Uterus (tissue), 2 donors: ENCODE results near the gene RASSF4.

Source experiments
- CTCF ChIP-seq, 4 experiments: fragments of 200-600 bp in 2 of 4; fragments of 450-650 bp in 2 of 4; sonication (generic) in 2 of 4; IDR thresholded peaks; one replicate each; pipeline ENCODE4 v1.5.1; 2016 to 2019; ENCODE audit warnings: antibody characterized with exemption in 4 of 4, mild to moderate bottlenecking in 2 of 4, moderate library complexity in 1 of 4
- POLR2A ChIP-seq, 2 donors: fragments of 450-650 bp; IDR thresholded peaks; one replicate each; pipeline ENCODE4 v1.6.1; 2016; ENCODE audit warnings: antibody characterized with exemption in 2 of 2, mild to moderate bottlenecking in 1 of 2, moderate library complexity in 1 of 2

GRCh38 chr10:44950326-44951225 is 9.0 kb upstream of the RASSF4 start:
- TF ChIP-seq POLR2A (IDR thresholded peaks at IDR 0.05) (no peak), CTCF (IDR thresholded peaks at IDR 0.05) (no peak)
